ENCODE results near the gene LRIG3. TPM values are rescaled to one million over a fixed set of nuclear protein-coding genes. Genes with fewer than 3 reads are reported as not detected.

The LRIG3 gene
- total and polyA plus RNA-seq, 4 donors = 2.9 to 17.0 (median 10.7) TPM

- no peak overlapping the region for H3K4me3 ChIP-seq (ENCODE audit: low read depth in 1 of 3, low read length in 3 of 3)
- H3K4me1 ChIP-seq (ENCODE audit: control insufficient read depth in 4 of 4, insufficient read depth in 4 of 4, low read length in 3 of 4) = no peaks in the 10 kb centered on the region
- no peaks in the 10 kb centered on the region for H3K27me3 ChIP-seq (ENCODE audit: control insufficient read depth in 4 of 4, insufficient read depth in 4 of 4, low read length in 3 of 4)
- TF ChIP-seq MAX (IDR thresholded peaks at IDR 0.05) (no peak), SP1 (IDR thresholded peaks at IDR 0.05) (no peak), CTCF (IDR thresholded peaks at IDR 0.05; ENCODE audit: low read depth, low read length, missing input control) (no peak), GABPA (IDR thresholded peaks at IDR 0.05 in 1 of 2, conservative IDR thresholded peaks at IDR 0.05 in 1 of 2) (no peak), HNF4A (conservative IDR thresholded peaks at IDR 0.05) (no peak), HNF4G (IDR thresholded peaks at IDR 0.05) (no peak), FOXA2 (IDR thresholded peaks at IDR 0.05) (no peak)
- TF ChIP-seq, protein P1, sequence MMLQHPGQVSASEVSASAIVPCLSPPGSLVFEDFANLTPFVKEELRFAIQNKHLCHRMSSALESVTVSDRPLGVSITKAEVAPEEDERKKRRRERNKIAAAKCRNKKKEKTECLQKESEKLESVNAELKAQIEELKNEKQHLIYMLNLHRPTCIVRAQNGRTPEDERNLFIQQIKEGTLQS (IDR thresholded peaks at IDR 0.05) = no peak
- 86% methylated on average over 4 of the region's 4 CpGs for WGBS
- no peak overlapping the region for H3K9ac ChIP-seq (ENCODE audit: low read depth in 1 of 2, low read length in 2 of 2)
- no peak for DNase-seq (ENCODE audit: low spot score)
- H3K36me3 ChIP-seq (ENCODE audit: control insufficient read depth in 4 of 4, insufficient read depth in 3 of 4, low read depth in 1 of 4, low read length in 3 of 4) = no peaks in the 10 kb centered on the region
- H3K9me3 ChIP-seq (ENCODE audit: control insufficient read depth in 4 of 4, low read length in 3 of 4) = no peaks in the 10 kb centered on the region
- no peak overlapping the region for H3K27ac ChIP-seq (ENCODE audit: low read depth in 1 of 2, low read length in 2 of 2)
These were observed 22.3 kb downstream of the LRIG3 start for GRCh38 chr12:58897969-58898368.

DNA sequence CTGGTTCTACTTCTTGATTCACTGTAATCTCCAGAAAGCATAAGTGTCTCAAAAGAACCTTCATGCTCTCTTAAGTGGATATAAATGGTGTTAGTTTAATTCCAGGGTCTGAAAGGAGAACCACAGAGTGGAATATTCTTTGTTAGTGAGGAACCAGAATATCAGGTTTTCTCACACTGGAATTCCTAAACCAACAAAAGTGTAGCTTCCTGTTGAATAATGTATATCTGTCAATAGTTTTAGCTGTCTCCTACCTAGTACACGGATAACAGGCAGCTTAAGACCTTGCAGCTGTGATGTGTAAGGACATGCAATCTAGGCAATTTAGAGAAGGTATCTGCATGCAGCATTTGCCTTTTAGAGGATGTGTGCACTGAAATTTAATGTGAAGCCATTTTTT lies 24.0 kb downstream of the LRIG3 start:
- no peaks in the 10 kb centered on the region for H3K4me1 ChIP-seq (ENCODE audit: control insufficient read depth in 4 of 4, insufficient read depth in 4 of 4, low read length in 3 of 4)
- no peaks in the 10 kb centered on the region for H3K27me3 ChIP-seq (ENCODE audit: control insufficient read depth in 4 of 4, insufficient read depth in 4 of 4, low read length in 3 of 4)
- H3K9me3 ChIP-seq (ENCODE audit: control insufficient read depth in 4 of 4, low read length in 3 of 4) = no peaks in the 10 kb centered on the region
- no peaks in the 10 kb centered on the region for H3K36me3 ChIP-seq (ENCODE audit: control insufficient read depth in 4 of 4, insufficient read depth in 3 of 4, low read depth in 1 of 4, low read length in 3 of 4)
- WGBS = 86% methylated on average over 1 of the region's 1 CpG
- no peak for DNase-seq (ENCODE audit: low spot score)
- H3K27ac ChIP-seq (ENCODE audit: low read depth in 1 of 2, low read length in 2 of 2) = no peak overlapping the region
- no peak overlapping the region for H3K9ac ChIP-seq (ENCODE audit: low read depth in 1 of 2, low read length in 2 of 2)
- TF ChIP-seq REST (IDR thresholded peaks at IDR 0.05) (no peak), MAX (IDR thresholded peaks at IDR 0.05) (no peak), FOXA1 (IDR thresholded peaks at IDR 0.05) (no peak), FOXA2 (IDR thresholded peaks at IDR 0.05) (no peak), HNF4A (conservative IDR thresholded peaks at IDR 0.05) (no peak), CTCF (IDR thresholded peaks at IDR 0.05; ENCODE audit: low read depth, low read length, missing input control) (no peak)
- no peak overlapping the region for H3K4me3 ChIP-seq (ENCODE audit: low read depth in 1 of 3, low read length in 3 of 3)

All from liver (tissue), 9 donors.